GM18505 (cell line): ENCODE results near the gene FNDC3B.

Source experiments
- ATAC-seq: cut with Tn5 transposase; IDR thresholded peaks from one replicate; pipeline ENCODE4 v1.9.1; 2021; ENCODE audit not compliant: unreplicated experiment
- POLR2A ChIP-seq: IDR thresholded peaks from 4 replicates; pipeline ENCODE4 v1.6.1; 2011; ENCODE audit warnings: borderline replicate concordance; ENCODE audit not compliant: insufficient read depth, insufficient read length; ENCODE audit errors: extremely low read depth

The FNDC3B gene

GRCh38 chr3:172125053-172125452, 85.7 kb downstream of the FNDC3B start:
- ATAC-seq = no peak
- TF ChIP-seq POLR2A = no peak

GRCh38 chr3:172125963-172126457, 86.6 kb downstream of the FNDC3B start:
- ATAC-seq = no peak
- TF ChIP-seq POLR2A = no peak

- no peak for TF ChIP-seq POLR2A
- no peak for ATAC-seq
Measured at GRCh38 chr3:172126741-172127140, 87.4 kb downstream of the FNDC3B start.

GRCh38 chr3:172127141-172127540, 87.8 kb downstream of the FNDC3B start:
- no peak for ATAC-seq
- TF ChIP-seq POLR2A = no peak

- TF ChIP-seq POLR2A = no peak
- ATAC-seq = no peak
Measured at GRCh38 chr3:172127929-172128580, 88.7 kb downstream of the FNDC3B start.

- no peak for TF ChIP-seq POLR2A
- ATAC-seq = no peak
Measured at GRCh38 chr3:172128858-172129257, 89.5 kb downstream of the FNDC3B start.

- TF ChIP-seq POLR2A = no peak
- no peak for ATAC-seq
Measured at GRCh38 chr3:172129498-172129849, 90.1 kb downstream of the FNDC3B start.

GRCh38 chr3:172129850-172130716, 90.7 kb downstream of the FNDC3B start:
- no peak for ATAC-seq

GRCh38 chr3:172130717-172131050, 91.3 kb downstream of the FNDC3B start:
- no peak for ATAC-seq
- TF ChIP-seq POLR2A = no peak

More at GRCh38 chr3:172129850-172130716, 90.7 kb downstream of the FNDC3B start:
- no peak for TF ChIP-seq POLR2A

GRCh38 chr3:172131746-172132145, 92.4 kb downstream of the FNDC3B start:
- TF ChIP-seq POLR2A = no peak
- ATAC-seq = no peak

GRCh38 chr3:172132159-172132586, 92.8 kb downstream of the FNDC3B start:
- TF ChIP-seq POLR2A = no peak
- no peak for ATAC-seq

GRCh38 chr3:172132721-172133311, 93.4 kb downstream of the FNDC3B start:
- TF ChIP-seq POLR2A = no peak
- no peak for ATAC-seq

- ATAC-seq = no peak
- no peak for TF ChIP-seq POLR2A
Measured at GRCh38 chr3:172133838-172134237, 94.5 kb downstream of the FNDC3B start.
